Measurements from ENCODE around the gene DMBX1.
A peak's percentile ranks its signal among the peaks of the same experiment; 100 is the strongest.

Gene DMBX1

GRCh38 chr1:46526013-46526690, 36.5 kb downstream of the DMBX1 start:
- no peak for DNase-seq

DNA sequence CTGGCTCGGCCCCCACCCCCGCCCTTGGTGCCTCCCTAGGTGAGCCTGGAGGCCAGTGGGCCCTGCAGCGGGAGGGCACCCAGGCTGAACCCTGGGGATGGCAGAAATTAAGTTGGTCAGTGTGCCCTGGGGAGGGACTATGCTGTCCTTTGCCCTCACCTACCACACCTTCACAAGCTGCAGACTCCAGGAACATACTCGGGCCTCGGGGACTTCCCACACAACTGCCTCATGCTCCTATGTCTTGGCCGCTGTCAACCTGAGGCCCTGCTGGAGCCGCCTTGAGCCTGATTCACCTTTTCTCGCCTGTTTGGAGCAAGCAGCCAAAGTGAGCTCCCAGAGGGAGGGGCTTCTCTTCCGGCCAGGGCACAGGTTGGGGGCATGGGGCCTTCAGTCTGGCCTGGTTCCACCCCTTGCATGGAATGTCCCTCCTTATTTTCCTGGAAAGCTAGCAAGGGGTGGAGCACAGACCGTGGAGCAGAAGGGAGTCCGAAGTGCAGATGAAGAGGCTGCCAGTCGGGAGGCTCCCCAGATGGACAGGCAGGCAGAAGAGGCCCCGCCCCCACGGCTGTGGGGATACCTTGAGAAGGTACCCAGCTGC, 37.2 kb downstream of the DMBX1 start:
- DNase-seq, result no peak

- DNase-seq, result peak; percentile 37
Measured at GRCh38 chr1:46527474-46528296, 38.0 kb downstream of the DMBX1 start.

- DNase-seq, result no peak
Measured at GRCh38 chr1:46528297-46528955, 38.8 kb downstream of the DMBX1 start.

DNA sequence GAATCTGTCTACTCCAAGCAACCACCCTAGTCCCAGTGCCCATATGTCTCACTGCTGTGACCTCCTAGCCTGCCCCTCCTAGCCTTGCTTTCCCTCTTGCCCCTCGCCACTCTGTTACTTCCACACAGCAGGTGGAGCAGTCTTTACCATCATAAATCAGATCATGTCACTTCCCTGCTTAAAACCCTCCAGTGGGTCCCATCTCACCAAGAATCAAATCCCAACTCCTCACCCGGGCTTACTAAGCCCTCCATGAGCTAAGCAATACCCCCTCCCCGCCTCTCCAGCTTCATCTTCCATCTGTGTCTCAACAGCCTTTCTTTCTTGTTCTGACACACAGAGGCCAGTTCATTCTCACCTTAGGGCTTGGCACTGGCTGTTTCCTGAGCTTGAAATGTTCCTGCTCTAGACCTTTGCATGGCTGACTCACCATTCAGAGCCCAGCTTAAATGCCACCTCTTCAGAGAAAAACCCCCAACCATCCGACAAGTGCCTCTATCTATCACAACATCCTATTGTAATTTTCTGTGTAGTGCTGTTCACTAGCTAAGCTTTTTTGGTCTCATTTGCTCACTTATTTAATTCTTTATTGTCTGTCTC, 39.5 kb downstream of the DMBX1 start:
- no peak for DNase-seq

DNA sequence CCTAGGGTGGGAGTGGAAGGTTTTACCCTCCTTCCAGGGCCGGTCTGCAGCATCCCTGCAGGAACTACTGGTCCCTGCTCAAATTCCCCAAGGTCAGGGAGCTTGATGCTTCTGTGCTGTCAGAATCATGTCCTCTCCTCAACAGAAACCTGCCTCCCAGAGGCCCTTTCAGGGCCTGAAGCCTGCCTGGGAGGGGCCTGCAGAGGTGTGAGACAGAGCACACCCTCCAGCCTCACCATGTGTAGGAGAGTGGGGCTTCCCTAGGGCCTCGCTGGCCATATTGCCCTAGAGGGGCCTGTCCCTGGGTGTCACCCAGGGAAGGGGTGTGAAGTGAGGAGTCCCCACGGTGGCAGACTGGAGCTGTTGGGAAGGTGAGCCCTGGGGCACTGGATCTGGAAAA, 40.7 kb downstream of the DMBX1 start:
- DNase-seq, result no peak

GRCh38 chr1:46530791-46531409, 41.3 kb downstream of the DMBX1 start:
- DNase-seq, result peak; percentile 17

DNA sequence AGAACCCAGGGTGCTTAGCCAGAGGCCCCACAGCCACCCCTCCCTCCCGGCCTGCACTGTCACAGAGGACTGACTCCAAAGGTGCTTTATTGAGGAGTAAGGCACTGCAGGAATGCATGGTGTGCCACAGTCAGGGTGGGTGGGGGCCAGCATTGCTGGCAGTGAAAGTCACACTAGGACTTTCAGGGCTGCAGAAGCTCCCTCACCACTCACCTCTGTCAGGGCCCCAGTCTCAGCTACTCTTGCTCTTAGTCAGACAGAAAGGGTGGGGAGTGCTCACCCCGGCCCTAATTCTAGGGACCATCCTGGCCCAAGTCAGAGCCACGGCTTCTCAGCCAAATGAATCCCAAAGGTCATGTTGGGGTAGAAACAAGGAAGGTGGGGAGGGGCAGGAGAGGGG, 42.5 kb downstream of the DMBX1 start:
- no peak for DNase-seq

GRCh38 chr1:46532498-46533178, 43.0 kb downstream of the DMBX1 start:
- DNase-seq, result peak; percentile 62

- DNase-seq, result peak; percentile 52
Measured at GRCh38 chr1:46533179-46533864, 43.7 kb downstream of the DMBX1 start.

DNA sequence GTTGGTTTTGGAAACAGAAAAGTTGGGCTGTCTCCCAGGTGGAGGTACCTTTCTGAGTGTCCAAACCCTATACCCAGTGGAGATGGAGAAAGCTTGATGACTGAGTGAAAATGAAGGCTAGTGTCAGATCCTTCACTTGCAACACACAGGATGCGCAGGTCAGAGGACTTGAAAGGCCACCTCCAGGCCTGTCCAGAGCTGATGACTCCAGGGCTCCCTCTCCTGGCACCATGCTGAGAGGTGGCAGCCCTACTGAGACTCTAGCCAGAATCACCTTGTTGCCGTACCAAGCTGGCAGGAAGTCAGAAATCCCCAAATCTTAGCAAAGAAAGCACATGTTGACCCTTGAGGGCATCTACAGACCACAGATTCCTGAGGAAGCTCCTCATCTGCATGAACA, 45.4 kb downstream of the DMBX1 start:
- peak; percentile 29 for DNase-seq

DNA sequence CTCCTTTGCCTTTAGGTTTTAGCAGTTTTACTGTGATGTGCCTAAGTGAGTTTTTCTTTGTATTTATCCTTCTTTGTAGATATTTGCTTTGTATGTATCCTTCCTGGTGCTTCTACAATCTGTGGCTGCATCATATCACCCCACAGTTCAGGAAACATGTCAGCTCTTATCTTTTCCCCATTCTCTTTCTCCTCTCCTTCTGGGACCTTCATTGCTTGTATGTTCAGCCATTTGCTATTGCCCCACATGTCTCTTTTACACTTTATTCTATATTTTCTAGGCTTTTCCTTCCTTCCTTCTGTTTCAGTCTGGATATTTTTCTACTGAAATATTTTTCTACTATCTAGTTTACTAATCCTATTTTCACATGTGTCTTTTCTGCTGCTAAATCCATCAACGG, 46.9 kb downstream of the DMBX1 start:
- no peak for DNase-seq

GRCh38 chr1:46537651-46538050, 48.0 kb downstream of the DMBX1 start:
- no peak for DNase-seq

DNA sequence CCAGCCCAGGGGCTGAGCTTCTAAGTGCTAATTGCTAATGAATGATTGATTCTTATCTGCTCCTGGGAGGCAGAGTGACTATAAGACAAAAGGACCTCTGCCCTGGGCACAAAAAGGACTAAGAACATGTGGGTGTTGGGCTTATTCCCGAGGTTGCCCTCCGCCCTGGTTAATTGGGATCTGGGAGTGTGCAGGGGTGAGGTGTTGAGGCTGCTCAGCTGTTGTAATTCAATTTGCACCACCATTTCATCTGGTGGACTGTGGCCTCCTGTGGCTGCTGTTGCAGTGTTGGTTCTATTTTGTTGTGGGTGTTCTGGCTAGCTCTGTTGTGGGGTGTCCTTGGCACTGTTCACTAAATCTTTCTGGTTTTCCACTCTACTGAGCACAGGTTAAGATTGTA, 48.5 kb downstream of the DMBX1 start:
- no peak for DNase-seq
